ENCODE results near the gene ATF6. TPM values are rescaled to one million over a fixed set of nuclear protein-coding genes. Genes with fewer than 3 reads are reported as not detected.
"Not testable (repeated sequence)": the region's sequence is repeated elsewhere in the genome, so short reads cannot be mapped to it uniquely, and the experiment has no call there.

ATF6 gene
- total RNA-seq, 3 donors from 2014 or later: 21.7 to 24.9 (median 24.5) TPM

DNA sequence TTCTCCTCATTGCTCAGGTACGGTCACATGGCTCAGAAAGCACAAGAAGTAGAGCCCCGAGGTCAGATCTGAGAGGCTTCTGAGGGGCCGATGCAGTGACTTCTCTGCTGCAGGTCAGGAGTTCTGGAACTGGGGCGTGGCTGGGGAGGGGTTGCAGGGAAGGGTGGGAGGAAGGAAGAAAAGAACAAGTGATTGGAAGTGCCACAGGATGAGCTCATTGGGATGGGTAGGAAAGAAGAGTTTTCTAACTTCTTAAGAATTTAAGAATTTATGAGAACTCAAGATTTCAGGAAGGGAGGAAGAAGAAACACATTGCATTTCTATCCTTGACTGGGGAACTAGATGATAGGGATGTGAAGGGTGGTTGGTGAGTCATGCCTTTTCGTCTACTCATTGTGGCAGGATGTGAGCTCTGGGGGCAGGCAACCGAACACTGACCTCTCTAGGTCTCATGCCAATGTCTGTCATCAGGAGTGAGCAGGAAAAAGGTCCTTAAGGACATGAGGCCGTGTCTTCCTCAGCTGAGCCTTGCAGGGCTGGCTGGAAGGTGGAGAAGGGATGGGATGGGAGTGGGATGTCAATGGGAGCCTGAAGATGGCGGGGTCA lies 44.3 kb upstream of the ATF6 start:
- TF ChIP-seq, protein P1, sequence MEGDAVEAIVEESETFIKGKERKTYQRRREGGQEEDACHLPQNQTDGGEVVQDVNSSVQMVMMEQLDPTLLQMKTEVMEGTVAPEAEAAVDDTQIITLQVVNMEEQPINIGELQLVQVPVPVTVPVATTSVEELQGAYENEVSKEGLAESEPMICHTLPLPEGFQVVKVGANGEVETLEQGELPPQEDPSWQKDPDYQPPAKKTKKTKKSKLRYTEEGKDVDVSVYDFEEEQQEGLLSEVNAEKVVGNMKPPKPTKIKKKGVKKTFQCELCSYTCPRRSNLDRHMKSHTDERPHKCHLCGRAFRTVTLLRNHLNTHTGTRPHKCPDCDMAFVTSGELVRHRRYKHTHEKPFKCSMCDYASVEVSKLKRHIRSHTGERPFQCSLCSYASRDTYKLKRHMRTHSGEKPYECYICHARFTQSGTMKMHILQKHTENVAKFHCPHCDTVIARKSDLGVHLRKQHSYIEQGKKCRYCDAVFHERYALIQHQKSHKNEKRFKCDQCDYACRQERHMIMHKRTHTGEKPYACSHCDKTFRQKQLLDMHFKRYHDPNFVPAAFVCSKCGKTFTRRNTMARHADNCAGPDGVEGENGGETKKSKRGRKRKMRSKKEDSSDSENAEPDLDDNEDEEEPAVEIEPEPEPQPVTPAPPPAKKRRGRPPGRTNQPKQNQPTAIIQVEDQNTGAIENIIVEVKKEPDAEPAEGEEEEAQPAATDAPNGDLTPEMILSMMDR (IDR thresholded peaks at IDR 0.05): no peak
- Histone ChIP-seq H3K4me1 (ENCODE audit: low read depth) (no peaks in the 10 kb centered on the region), H3K36me3 (ENCODE audit: low read depth) (no peaks in the 10 kb centered on the region), H3K4me3 (no peak overlapping the region), H3K9me3 (no peaks in the 10 kb centered on the region)
- no peak for DNase-seq
- intact Hi-C loops (cut with DNase I, micrococcal nuclease): no loop called here
- no peak for ATAC-seq

DNA sequence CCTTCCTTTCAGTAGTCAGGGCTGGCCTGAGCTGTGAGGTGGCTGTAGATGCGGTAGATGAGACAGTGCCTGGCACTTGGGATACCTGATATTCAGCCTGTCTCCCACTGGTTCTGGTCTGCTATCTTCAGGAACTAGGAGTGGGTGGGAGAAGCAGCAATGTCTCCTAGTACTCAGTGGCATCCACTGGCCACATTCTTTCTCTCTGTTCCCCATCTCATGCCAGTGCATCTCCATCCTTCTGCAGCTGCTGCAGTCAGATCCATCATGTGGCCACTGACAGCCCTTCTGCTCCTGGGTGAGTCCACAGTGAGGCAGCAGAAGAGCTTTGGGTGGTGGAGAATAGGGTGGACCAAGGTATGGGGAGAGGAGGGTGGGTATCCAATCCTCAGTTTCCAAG lies 43.7 kb upstream of the ATF6 start:
- no peaks in the 10 kb centered on the region for H3K36me3 ChIP-seq (ENCODE audit: low read depth)
- ATAC-seq: no peak
- TF ChIP-seq, protein P1 (IDR thresholded peaks at IDR 0.05): no peak
- intact Hi-C loops (cut with DNase I, micrococcal nuclease): no loop called here
- no peak for DNase-seq
- no peaks in the 10 kb centered on the region for H3K9me3 ChIP-seq
- no peak overlapping the region for H3K4me3 ChIP-seq
- H3K4me1 ChIP-seq (ENCODE audit: low read depth): peaks cover 4% of the 10 kb centered on the region

GRCh38 chr1:161723459-161724141 lies 42.5 kb upstream of the ATF6 start:
- TF ChIP-seq, protein P1 (IDR thresholded peaks at IDR 0.05): no peak
- ATAC-seq (no peak), DNase-seq (peak in 1 of 3 donors; percentile 27)
- H3K4me1 ChIP-seq (ENCODE audit: low read depth): peaks cover 5% of the 10 kb centered on the region
- intact Hi-C loops (cut with DNase I, micrococcal nuclease): no loop called here
- H3K9me3 ChIP-seq: no peaks in the 10 kb centered on the region
- no peaks in the 10 kb centered on the region for H3K36me3 ChIP-seq (ENCODE audit: low read depth)
- no peak overlapping the region for H3K4me3 ChIP-seq

DNA sequence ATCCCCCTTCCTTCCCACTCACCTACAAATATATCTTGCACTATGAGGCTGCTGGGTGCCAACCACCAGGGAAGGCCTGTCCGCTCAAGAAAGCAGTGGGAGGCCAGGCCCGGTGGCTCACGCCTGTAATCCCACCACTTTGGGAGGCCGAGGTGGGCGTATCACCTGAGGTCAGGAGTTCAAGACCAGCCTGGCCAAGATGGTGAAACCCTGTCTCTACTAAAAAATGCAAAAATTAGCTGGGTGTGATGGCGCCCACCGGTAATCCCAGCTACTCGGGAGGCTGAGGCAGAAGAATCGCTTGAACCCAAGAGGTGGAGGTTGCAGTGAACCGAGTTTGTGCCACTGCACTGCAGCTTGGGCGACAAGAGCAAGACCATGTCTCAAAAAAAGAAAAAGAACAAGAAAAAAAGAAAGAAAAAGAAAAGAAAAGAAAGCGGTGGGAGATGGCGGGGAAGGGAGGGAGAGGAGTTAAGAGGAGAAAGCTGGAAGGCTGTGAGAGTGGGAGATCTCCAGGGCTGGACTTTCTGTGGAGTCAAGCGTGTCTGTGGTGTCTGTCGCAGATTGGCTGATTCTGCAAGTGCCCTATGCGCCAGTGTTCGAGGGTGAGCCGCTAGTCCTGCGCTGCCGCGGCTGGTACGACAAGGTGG lies 40.7 kb upstream of the ATF6 start:
- H3K36me3 ChIP-seq (ENCODE audit: low read depth); intact Hi-C loops (cut with DNase I, micrococcal nuclease); H3K4me3 ChIP-seq; H3K9me3 ChIP-seq; ATAC-seq; H3K4me1 ChIP-seq (ENCODE audit: low read depth): not testable (repeated sequence)
- peak in 1 of 3 donors; percentile 30 for DNase-seq

- Histone ChIP-seq H3K4me3 (peak overlapping the region; percentile 40), H3K9me3 (no peaks in the 10 kb centered on the region), H3K36me3 (ENCODE audit: low read depth) (no peaks in the 10 kb centered on the region), H3K4me1 (ENCODE audit: low read depth) (peaks cover 5% of the 10 kb centered on the region)
- TF ChIP-seq, protein P1 (IDR thresholded peaks at IDR 0.05): no peak
- intact Hi-C loops (cut with DNase I, micrococcal nuclease): no loop called here
- peak; percentile 51 for ATAC-seq
- peak; percentile 34 to 73 (median 52) for DNase-seq
These were observed 40.1 kb upstream of the ATF6 start for GRCh38 chr1:161725908-161726472.

All from mucosa of descending colon (tissue), 3 donors.